ENCODE results near the gene NDUFA6. TPM values are rescaled to one million over a fixed set of nuclear protein-coding genes. Genes with fewer than 3 reads are reported as not detected.
A peak's percentile ranks its signal among the peaks of the same experiment; 100 is the strongest.
"Not testable (repeated sequence)": the region's sequence is repeated elsewhere in the genome, so short reads cannot be mapped to it uniquely, and the experiment has no call there.

NDUFA6 gene
- total RNA-seq, 1 experiment from 2014 or later = 80.4 TPM

- intact Hi-C loops (cut with micrococcal nuclease) = loop anchor here (1.0 to 5.0 kb wide), 2 partner anchors 148 to 292 kb away; no protein-coding TSS in a partner anchor
- Mint-ChIP-seq H3K4me1 (ENCODE audit: insufficient read depth, unreplicated experiment) (no peaks in the 10 kb centered on the region), H3K27me3 (ENCODE audit: insufficient read depth, unreplicated experiment) (no peaks in the 10 kb centered on the region), H3K36me3 (ENCODE audit: insufficient read depth, unreplicated experiment) (no peaks in the 10 kb centered on the region), H3K9me3 (ENCODE audit: unreplicated experiment) (no peaks in the 10 kb centered on the region), H3K27ac (ENCODE audit: low read depth, unreplicated experiment) (no peak overlapping the region), H3K4me3 (ENCODE audit: unreplicated experiment) (no peak overlapping the region)
- ChIA-PET CTCF (interaction anchor here (0.6 kb wide), 1 partner anchor 217 kb away, joined by 3 read pairs; no protein-coding TSS in a partner anchor), POLR2A (no interaction called here)
- peak; percentile 46 for DNase-seq (ENCODE audit: unreplicated experiment)
- no TSS peak for BruUV-seq (replicated peaks)
- peak; percentile 40 for TF ChIP-seq CTCF (IDR thresholded peaks at IDR 0.05; ENCODE audit: unreplicated experiment)
Observed at GRCh38 chr22:42114721-42115120, 24.1 kb upstream of the NDUFA6 start.

GRCh38 chr22:42112793-42113192 lies 22.2 kb upstream of the NDUFA6 start:
- H3K27me3 Mint-ChIP-seq (ENCODE audit: insufficient read depth, unreplicated experiment); H3K27ac Mint-ChIP-seq (ENCODE audit: low read depth, unreplicated experiment); H3K36me3 Mint-ChIP-seq (ENCODE audit: insufficient read depth, unreplicated experiment); BruUV-seq (replicated peaks); H3K4me3 Mint-ChIP-seq (ENCODE audit: unreplicated experiment); H3K9me3 Mint-ChIP-seq (ENCODE audit: unreplicated experiment); H3K4me1 Mint-ChIP-seq (ENCODE audit: insufficient read depth, unreplicated experiment): not testable (repeated sequence)
- peak; percentile 28 for DNase-seq (ENCODE audit: unreplicated experiment)
- CTCF ChIA-PET = interaction anchor here (0.7 to 2.1 kb wide), 8 partner anchors 10 to 1131 kb away, joined by 3 to 10 read pairs (median 4); partner anchors contain the start of gene NDUFA6
- peak; percentile 15 for TF ChIP-seq CTCF (IDR thresholded peaks at IDR 0.05; ENCODE audit: unreplicated experiment)
- intact Hi-C loops (cut with micrococcal nuclease) = loop anchor here (5.0 kb wide), 1 partner anchor 290 kb away; no protein-coding TSS in a partner anchor
- POLR2A ChIA-PET = interaction anchor here (0.6 to 1.1 kb wide), 2 partner anchors 10 to 143 kb away, joined by 3 to 4 read pairs; partner anchors contain the start of gene SEPTIN3

GRCh38 chr22:42111798-42112197 lies 21.2 kb upstream of the NDUFA6 start:
- Mint-ChIP-seq H3K4me1 (ENCODE audit: insufficient read depth, unreplicated experiment) (no peaks in the 10 kb centered on the region), H3K9me3 (ENCODE audit: unreplicated experiment) (no peaks in the 10 kb centered on the region), H3K36me3 (ENCODE audit: insufficient read depth, unreplicated experiment) (no peaks in the 10 kb centered on the region), H3K27ac (ENCODE audit: low read depth, unreplicated experiment) (no peak overlapping the region), H3K4me3 (ENCODE audit: unreplicated experiment) (no peak overlapping the region), H3K27me3 (ENCODE audit: insufficient read depth, unreplicated experiment) (no peaks in the 10 kb centered on the region)
- ChIA-PET POLR2A (no interaction called here), CTCF (interaction anchor here (1.3 to 2.1 kb wide), 4 partner anchors 9 to 234 kb away, joined by 3 to 10 read pairs (median 4); partner anchors contain the start of gene NDUFA6)
- no peak for DNase-seq (ENCODE audit: unreplicated experiment)
- TF ChIP-seq CTCF (IDR thresholded peaks at IDR 0.05; ENCODE audit: unreplicated experiment) = no peak
- no TSS peak for BruUV-seq (replicated peaks)
- intact Hi-C loops (cut with micrococcal nuclease) = loop anchor here (5.0 kb wide), 1 partner anchor 289 kb away; no protein-coding TSS in a partner anchor

- BruUV-seq (replicated peaks) = no TSS peak
- POLR2A ChIA-PET = interaction anchor here (0.6 kb wide), 1 partner anchor 10 kb away, joined by 3 read pairs; no protein-coding TSS in a partner anchor
- DNase-seq (ENCODE audit: unreplicated experiment) = no peak
- intact Hi-C loops (cut with micrococcal nuclease) = no loop called here
- TF ChIP-seq CTCF (IDR thresholded peaks at IDR 0.05; ENCODE audit: unreplicated experiment) = no peak
- CTCF ChIA-PET = interaction anchor here (3.5 kb wide), 1 partner anchor 18 kb away, joined by 15 read pairs; the partner anchor contains the start of gene NDUFA6
- Mint-ChIP-seq H3K4me3 (ENCODE audit: unreplicated experiment) (no peak overlapping the region), H3K27me3 (ENCODE audit: insufficient read depth, unreplicated experiment) (no peaks in the 10 kb centered on the region), H3K9me3 (ENCODE audit: unreplicated experiment) (peaks cover 8% of the 10 kb centered on the region), H3K27ac (ENCODE audit: low read depth, unreplicated experiment) (no peak overlapping the region), H3K4me1 (ENCODE audit: insufficient read depth, unreplicated experiment) (no peaks in the 10 kb centered on the region), H3K36me3 (ENCODE audit: insufficient read depth, unreplicated experiment) (no peaks in the 10 kb centered on the region)
Observed at GRCh38 chr22:42108848-42109247, 18.3 kb upstream of the NDUFA6 start.

- ChIA-PET CTCF (interaction anchor here (0.6 to 1.1 kb wide), 3 partner anchors 13 to 265 kb away, joined by 3 to 4 read pairs (median 3); no protein-coding TSS in a partner anchor), POLR2A (interaction anchor here (0.9 to 1.1 kb wide), 2 partner anchors 13 to 14 kb away, joined by 3 read pairs; partner anchors contain the start of gene NDUFA6)
- intact Hi-C loops (cut with micrococcal nuclease); H3K4me3 Mint-ChIP-seq (ENCODE audit: unreplicated experiment); H3K27me3 Mint-ChIP-seq (ENCODE audit: insufficient read depth, unreplicated experiment); H3K9me3 Mint-ChIP-seq (ENCODE audit: unreplicated experiment); BruUV-seq (replicated peaks); H3K4me1 Mint-ChIP-seq (ENCODE audit: insufficient read depth, unreplicated experiment); H3K27ac Mint-ChIP-seq (ENCODE audit: low read depth, unreplicated experiment); H3K36me3 Mint-ChIP-seq (ENCODE audit: insufficient read depth, unreplicated experiment); DNase-seq (ENCODE audit: unreplicated experiment): not testable (repeated sequence)
Observed at GRCh38 chr22:42104332-42104860, 13.8 kb upstream of the NDUFA6 start.
